ENCODE results near the gene CACNA2D2.

Gene CACNA2D2

GRCh38 chr3:50358911-50359759 is 144.3 kb downstream of the CACNA2D2 start, which contains the start of gene TMEM115:
Gene TMEM115, minus strand, starts transcription at chr3:50359521. Its CDS starts 458 bp downstream, at chr3:50359063.
- DNase-seq, result peak; percentile 95

- DNase-seq, result no peak
These were observed 145.0 kb downstream of the CACNA2D2 start for GRCh38 chr3:50358355-50358910.

GRCh38 chr3:50357481-50357880 is 146.0 kb downstream of the CACNA2D2 start:
- DNase-seq, result no peak

- no peak for DNase-seq
These were observed 146.9 kb downstream of the CACNA2D2 start for GRCh38 chr3:50356553-50356952.

GRCh38 chr3:50355829-50356552 is 147.4 kb downstream of the CACNA2D2 start:
- no peak for DNase-seq

- no peak for DNase-seq
These were observed 148.6 kb downstream of the CACNA2D2 start for GRCh38 chr3:50354850-50355249.

- no peak for DNase-seq
These were observed 149.2 kb downstream of the CACNA2D2 start for GRCh38 chr3:50354186-50354764.

- no peak for DNase-seq
These were observed 150.0 kb downstream of the CACNA2D2 start for GRCh38 chr3:50353245-50354004.

- DNase-seq, result no peak
These were observed 150.7 kb downstream of the CACNA2D2 start for GRCh38 chr3:50352781-50353180.

- DNase-seq, result no peak
These were observed 152.1 kb downstream of the CACNA2D2 start for GRCh38 chr3:50351323-50351697.

GRCh38 chr3:50350527-50351322 is 152.7 kb downstream of the CACNA2D2 start, which contains the start of the genes CYB561D2 and NPRL2:
Gene CYB561D2, plus strand, starts transcription at chr3:50350862. Its CDS starts 572 bp downstream, at chr3:50351434.
Gene NPRL2, minus strand, starts transcription at chr3:50350775. Its CDS starts 123 bp downstream, at chr3:50350652.
- DNase-seq, result peak; percentile 99

GRCh38 chr3:50350213-50350526 is 153.3 kb downstream of the CACNA2D2 start:
- no peak for DNase-seq

- DNase-seq, result peak; percentile 77
These were observed 156.1 kb downstream of the CACNA2D2 start for GRCh38 chr3:50347187-50347813.

- DNase-seq, result peak; percentile 87
These were observed 157.7 kb downstream of the CACNA2D2 start, which contains the start of gene ZMYND10 for GRCh38 chr3:50345586-50346234. Gene ZMYND10, minus strand, starts transcription at chr3:50345732. Its CDS starts 153 bp downstream, at chr3:50345579.

GRCh38 chr3:50345008-50345407 is 158.4 kb downstream of the CACNA2D2 start:
- DNase-seq, result no peak

GRCh38 chr3:50342813-50343633 is 160.4 kb downstream of the CACNA2D2 start:
- DNase-seq, result no peak

GRCh38 chr3:50341996-50342650 is 161.3 kb downstream of the CACNA2D2 start:
- DNase-seq, result no peak

- no peak for DNase-seq
These were observed 161.9 kb downstream of the CACNA2D2 start for GRCh38 chr3:50341537-50341936.

All from retina (tissue), 1 donor.